Mononuclear cell (primary cell): ENCODE data around the gene EPHA8. TPM values are rescaled to one million over a fixed set of nuclear protein-coding genes. Genes with fewer than 3 reads are reported as not detected.

ENCODE experiments used
- H3K27me3 ChIP-seq: 2 replicates; pipeline ENCODE4 v1.6.0; 2011; ENCODE audit warnings: low read length, control low read depth; ENCODE audit not compliant: insufficient read depth
- H3K4me1 ChIP-seq: 2 replicates; pipeline ENCODE4 v1.5.1; 2011; ENCODE audit warnings: mild to moderate bottlenecking, low read length, control low read depth; ENCODE audit not compliant: insufficient read depth
- H3K4me3 ChIP-seq: 2 replicates; pipeline ENCODE4 v1.5.1; 2011; ENCODE audit warnings: mild to moderate bottlenecking, low read length, moderate library complexity
- H3K9me3 ChIP-seq: 2 replicates; pipeline ENCODE4 v1.5.1; 2011; ENCODE audit warnings: low read depth, mild to moderate bottlenecking, control low read depth, low read length
- total RNA-seq: library from RNA; depleted of rRNA; stranded (reverse); fragments of >200 nt; gene quantifications from one replicate; pipeline ENCODE4 v1.2.3, GENCODE V29; 2012

EPHA8 gene
- total RNA-seq, result not detected

DNA sequence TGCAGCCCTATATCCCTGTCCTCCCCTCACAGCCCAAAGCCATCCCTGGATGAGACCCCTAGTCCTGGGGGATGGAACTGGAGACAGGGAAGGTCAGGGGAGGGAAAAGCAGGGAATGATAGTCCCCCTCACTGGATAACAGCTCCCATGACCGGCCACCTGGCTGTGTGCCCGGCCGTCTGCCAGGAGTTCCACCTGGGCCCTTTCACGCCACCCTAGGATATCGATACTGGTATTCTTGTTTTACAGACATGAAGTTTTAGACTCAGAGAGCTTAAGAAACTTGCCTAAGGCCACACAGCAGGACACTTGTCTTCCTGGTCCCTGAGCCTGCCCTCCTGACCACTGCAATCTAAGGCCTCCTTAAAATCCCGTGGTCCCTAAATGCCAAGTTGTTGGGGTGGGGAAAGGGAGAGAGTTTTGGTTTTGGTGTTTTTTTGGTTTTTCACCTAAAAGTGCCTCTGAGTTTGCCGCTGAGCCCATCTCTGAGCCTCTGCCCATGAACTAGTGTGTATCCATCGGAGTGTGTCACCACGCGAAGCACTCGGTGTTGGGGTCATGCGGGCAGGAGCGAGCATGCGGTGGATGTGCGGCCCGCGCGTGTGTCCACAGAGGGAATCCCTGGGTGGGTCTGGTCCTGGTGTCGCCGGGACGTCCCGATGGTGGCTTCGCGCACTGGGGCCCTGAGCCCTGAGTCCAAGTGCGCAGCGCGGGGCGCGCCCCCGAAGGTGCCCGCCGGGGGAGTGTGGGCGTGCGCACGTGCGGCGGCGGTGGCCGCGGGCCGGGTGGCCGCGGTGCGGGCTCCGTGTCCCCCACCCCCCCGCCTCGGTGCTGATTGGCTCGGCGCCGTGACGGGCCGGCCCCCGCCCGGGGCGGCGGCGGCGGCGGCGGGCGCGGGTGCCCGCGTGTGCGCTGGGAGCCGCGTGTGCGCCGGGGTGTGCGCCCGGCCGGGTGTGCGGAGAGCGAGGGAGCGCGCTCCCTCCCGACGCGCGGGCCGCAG, at the start of gene EPHA8:
Gene EPHA8, plus strand, starts transcription at position 906 of the 1,000 bp plus-strand sequence. CDS start 147 bp downstream, outside the sequence.
- peaks cover 15% of the 10 kb centered on the region for H3K27me3 ChIP-seq
- H3K4me3 ChIP-seq, result no peak within 1 kb of the TSS
- H3K4me1 ChIP-seq, result no peaks in the 10 kb centered on the region
- H3K9me3 ChIP-seq, result no peaks in the 10 kb centered on the region

DNA sequence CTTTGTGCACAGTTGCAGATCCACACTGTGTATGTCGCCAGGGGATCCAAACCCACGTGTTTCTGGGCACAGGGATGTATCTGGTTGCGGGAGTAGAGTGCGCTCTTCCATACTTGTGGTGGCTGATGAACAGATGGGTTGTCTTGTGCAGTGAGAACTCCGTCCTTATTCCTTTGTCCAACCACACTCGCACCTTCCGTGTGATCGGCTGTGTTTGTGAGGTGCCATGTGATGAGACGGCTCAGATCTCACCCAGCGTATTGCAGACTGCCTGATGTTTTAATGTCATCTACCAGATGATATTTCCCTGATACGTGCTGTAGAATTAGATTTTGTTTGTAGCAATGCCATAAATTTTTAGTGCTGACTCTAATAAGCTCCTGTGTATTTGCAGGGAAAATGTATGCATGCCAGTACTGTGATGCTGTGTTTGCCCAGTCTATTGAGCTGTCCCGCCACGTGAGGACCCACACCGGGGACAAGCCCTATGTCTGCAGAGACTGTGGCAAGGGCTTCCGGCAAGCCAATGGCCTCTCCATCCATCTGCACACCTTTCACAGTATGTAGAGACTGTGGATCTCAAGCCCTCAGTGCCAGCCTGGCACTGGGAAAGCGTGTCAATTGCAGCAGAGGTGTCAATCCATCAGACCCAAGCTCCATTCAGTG, 46.2 kb upstream of the EPHA8 start:
- no peaks in the 10 kb centered on the region for H3K9me3 ChIP-seq
- H3K27me3 ChIP-seq, result no peaks in the 10 kb centered on the region
- no peaks in the 10 kb centered on the region for H3K4me1 ChIP-seq
- no peak overlapping the region for H3K4me3 ChIP-seq

DNA sequence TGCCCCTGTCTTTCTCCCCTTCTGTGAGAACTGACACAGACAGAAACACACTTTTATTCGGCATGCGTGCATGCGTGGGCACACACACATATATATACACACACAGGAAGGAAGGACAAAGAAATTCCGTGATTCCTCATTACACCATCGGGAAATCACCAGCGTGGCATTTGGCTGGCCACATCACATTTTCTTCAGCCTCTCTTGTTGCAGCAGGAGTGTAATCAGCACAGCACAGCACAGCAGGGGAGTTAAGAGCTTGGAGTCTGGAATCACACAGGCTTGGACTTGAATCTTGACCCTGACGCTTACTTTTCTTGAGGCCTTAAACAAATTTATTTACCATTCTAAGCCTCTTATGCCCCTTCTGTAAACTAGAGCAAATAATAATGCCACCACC, 45.3 kb upstream of the EPHA8 start:
- H3K4me3 ChIP-seq, result no peak overlapping the region
- no peaks in the 10 kb centered on the region for H3K9me3 ChIP-seq
- no peaks in the 10 kb centered on the region for H3K4me1 ChIP-seq
- no peaks in the 10 kb centered on the region for H3K27me3 ChIP-seq

DNA sequence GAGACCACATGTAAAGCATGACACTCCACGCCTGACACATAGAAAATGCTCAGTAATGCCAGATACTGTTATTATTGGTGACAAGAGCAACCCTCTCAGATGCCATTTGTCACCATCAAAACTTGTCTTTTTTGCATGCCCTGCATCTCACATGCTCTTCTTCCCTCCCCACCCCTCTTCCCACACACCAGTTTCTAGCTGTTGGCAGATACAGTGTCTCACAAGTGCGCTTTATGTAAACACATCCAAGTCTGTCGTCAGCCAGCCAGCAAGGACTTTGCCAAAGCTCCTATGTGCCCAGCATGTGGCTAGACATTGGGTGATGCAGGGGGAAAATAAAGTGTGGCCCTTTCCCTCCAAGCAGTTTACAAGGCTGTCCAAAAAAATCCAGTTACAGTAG, 44.9 kb upstream of the EPHA8 start:
- Histone ChIP-seq H3K9me3 (no peaks in the 10 kb centered on the region), H3K4me1 (no peaks in the 10 kb centered on the region), H3K4me3 (no peak overlapping the region), H3K27me3 (no peaks in the 10 kb centered on the region)

DNA sequence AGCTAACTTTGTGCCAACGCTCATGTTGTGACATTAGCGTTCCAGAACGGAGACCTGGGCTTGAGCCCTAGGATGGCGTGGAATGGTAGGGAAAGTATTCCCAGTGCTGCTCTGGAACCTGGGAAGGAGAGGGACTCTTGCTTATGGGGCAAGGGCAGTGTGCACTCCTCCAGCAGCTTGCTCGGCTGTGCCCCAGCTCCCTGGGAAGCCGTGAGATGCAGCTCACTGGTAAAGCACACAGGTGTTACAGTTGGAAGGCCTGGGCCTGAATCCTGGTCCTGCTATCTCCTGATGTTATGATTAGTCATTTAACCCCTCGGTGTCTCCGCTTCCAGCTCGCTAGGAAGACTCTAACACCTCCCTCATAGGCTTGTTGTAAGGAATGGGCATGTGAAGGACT, 42.4 kb upstream of the EPHA8 start:
- H3K4me3 ChIP-seq, result no peak overlapping the region
- no peaks in the 10 kb centered on the region for H3K27me3 ChIP-seq
- H3K9me3 ChIP-seq, result no peaks in the 10 kb centered on the region
- H3K4me1 ChIP-seq, result no peaks in the 10 kb centered on the region

DNA sequence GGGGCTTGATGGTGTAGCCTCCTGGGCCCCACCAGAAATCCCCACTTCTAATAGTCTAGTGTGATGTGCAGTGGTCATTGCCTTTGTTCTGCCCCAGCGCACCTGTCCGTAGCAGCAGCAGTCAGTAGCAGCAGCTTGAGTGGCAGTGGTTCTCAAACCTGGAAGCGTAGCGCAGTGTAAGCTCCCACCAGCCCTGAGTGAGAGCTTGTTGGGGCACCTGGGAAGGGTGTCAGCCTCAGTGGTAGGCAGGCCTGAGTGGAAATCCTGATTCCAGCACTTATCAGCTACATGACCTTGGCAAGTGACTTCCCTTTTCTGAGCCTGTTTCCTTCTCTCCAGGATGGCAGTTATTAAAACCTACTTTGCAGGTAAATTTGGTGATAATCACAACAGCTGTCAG, 41.6 kb upstream of the EPHA8 start:
- H3K9me3 ChIP-seq, result no peaks in the 10 kb centered on the region
- H3K27me3 ChIP-seq, result no peaks in the 10 kb centered on the region
- H3K4me1 ChIP-seq, result no peaks in the 10 kb centered on the region
- H3K4me3 ChIP-seq, result no peak overlapping the region

DNA sequence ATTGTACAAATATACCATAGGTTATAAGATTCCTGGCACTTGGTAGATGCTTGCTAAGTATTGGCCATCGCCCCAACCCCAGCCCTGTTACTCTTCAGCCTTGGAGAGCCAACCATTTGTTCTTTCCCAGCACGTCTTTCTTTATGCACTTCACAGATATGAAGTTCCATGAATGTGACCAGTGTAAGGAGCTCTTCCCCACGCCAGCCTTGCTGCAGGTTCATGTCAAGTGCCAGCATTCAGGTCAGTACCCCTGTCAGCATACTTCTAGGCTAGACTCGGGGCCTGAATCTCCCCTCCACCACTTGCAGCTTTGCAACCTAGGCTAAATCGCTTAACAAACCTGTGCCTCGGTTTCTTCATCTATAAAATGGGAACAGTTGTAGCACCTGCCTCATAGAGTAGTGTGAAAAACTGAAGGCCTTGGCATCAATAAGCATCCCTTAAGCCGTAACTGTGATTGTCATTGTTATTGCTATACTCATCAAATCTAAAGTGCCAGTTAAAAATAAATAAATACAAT, 41.0 kb upstream of the EPHA8 start:
- no peaks in the 10 kb centered on the region for H3K9me3 ChIP-seq

DNA sequence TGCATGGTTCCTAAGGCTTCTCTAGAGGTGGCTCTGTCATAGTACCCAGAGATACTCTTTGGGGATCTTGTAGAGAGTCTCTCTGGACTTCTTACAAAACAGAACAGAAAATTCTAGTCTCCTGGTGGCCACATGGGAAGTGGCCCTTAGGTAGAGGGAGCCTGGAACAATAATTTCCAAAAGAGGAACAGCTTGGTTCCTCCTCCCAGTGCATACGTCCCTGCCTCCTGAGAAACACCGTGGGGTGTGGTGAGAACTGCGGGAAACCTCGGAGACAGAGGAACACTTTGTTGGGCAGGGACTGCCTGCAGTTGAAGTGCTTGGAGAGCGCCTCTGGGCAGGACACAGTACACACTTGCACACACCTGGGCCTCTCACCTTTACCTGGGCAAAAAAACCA, 38.8 kb upstream of the EPHA8 start:
- Histone ChIP-seq H3K4me1 (no peaks in the 10 kb centered on the region), H3K9me3 (no peaks in the 10 kb centered on the region), H3K27me3 (no peaks in the 10 kb centered on the region)

More for the DNA sequence above, 41.0 kb upstream of the EPHA8 start:
- Histone ChIP-seq H3K27me3 (no peaks in the 10 kb centered on the region), H3K4me3 (no peak overlapping the region), H3K4me1 (no peaks in the 10 kb centered on the region)

DNA sequence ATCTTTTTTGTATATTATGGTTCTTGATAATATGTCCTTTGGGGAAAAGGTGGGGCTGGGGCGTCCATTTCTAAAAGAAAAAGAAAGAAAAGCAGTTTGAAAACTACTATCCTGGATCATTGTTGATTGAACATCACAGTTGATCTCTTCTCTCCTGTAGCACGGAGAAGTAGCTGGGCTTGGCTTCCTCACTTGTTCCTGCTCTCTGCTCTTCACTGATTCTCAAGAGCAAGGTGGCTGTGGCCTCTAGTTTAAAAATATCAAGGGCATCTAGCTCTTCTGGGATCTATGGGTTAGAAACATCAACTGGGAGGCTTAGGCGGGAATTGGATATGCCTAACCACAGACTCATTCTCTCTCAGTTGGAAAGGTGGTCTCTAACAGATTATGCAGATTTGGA, 38.1 kb upstream of the EPHA8 start:
- no peaks in the 10 kb centered on the region for H3K4me1 ChIP-seq

More for the DNA sequence above, 38.8 kb upstream of the EPHA8 start:
- H3K4me3 ChIP-seq, result no peak overlapping the region

DNA sequence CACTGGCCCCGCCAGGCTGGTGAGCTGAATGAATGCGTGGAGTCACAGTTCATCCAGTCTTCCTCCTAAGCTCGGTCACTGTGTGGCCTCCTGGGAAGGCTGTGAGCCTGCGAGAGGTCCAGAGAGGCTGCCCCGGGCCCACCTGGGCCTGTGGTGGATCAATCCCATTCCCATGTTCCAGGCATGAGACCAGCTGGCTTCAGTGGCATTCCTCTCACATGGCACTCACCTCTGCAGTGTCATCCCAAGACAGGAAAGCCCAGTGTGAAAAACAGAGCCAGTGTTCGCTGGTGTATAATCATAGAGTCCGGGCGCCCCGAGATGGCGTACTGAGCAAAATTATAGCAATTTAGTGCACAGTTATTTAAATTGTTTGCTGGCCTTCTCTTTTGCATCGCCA, 37.6 kb upstream of the EPHA8 start:
- no peaks in the 10 kb centered on the region for H3K27me3 ChIP-seq
- no peaks in the 10 kb centered on the region for H3K9me3 ChIP-seq
- no peak overlapping the region for H3K4me3 ChIP-seq
- no peaks in the 10 kb centered on the region for H3K4me1 ChIP-seq

More for the DNA sequence above, 38.1 kb upstream of the EPHA8 start:
- Histone ChIP-seq H3K27me3 (no peaks in the 10 kb centered on the region), H3K4me3 (no peak overlapping the region), H3K9me3 (no peaks in the 10 kb centered on the region)

DNA sequence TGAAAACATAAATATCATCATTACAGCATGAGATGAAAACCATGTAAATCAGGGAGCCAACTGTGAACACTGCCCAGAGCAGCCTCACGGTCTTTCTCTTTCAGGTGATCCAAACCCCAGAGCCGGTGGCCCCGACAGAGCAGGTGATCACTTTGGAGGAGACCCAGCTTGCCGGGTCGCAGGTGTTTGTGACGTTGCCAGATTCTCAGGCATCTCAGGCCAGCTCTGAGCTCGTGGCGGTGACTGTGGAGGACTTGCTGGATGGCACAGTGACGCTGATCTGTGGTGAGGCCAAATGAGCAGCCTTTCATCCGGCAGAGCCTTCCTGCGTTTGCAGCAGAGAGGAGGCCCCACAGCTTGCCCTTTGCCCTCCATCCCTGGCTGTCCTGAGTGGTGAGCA, 37.2 kb upstream of the EPHA8 start:
- Histone ChIP-seq H3K4me1 (no peaks in the 10 kb centered on the region), H3K4me3 (no peak overlapping the region), H3K9me3 (no peaks in the 10 kb centered on the region), H3K27me3 (no peaks in the 10 kb centered on the region)

DNA sequence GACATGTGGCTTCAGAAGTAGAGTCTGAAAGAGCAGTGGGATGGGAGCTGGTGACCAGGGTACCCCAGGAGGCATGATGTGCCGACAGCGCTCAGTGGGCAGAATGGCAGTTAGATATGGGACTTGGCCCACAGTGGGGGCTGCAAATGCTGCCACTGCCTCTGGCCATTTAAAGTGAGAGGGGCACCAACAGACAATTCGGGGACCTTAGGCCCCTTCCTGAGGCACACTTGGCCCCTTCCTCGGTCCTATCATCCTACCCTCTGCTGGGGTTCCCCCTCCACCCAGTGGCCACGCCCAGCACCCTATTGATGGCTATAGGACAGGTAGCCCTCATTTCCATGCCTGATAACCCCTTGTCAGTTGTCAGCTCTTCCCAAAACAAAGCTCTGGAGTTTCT, 36.6 kb upstream of the EPHA8 start:
- no peak overlapping the region for H3K4me3 ChIP-seq
- H3K27me3 ChIP-seq, result no peaks in the 10 kb centered on the region
- no peaks in the 10 kb centered on the region for H3K4me1 ChIP-seq
- no peaks in the 10 kb centered on the region for H3K9me3 ChIP-seq

DNA sequence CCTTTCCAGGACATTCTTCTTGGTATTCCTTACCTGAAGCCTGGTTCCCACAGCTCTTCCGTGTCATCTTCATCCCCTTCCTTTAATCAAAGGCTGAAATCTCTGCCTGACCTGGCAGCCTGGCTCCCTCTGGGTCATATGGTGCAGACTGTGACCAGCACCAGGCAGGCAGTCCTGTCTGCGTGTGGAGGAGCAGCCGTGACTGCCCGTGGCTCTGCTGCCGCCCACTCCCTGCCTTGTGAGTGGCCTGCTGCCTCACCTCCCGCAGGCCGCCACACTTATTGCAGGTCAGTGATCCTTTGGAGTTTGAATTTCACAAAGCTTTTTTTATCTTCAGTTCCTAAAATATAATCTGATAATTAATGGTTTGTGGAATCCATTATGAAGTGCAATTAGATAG, 36.2 kb upstream of the EPHA8 start:
- no peak overlapping the region for H3K4me3 ChIP-seq
- H3K4me1 ChIP-seq, result no peaks in the 10 kb centered on the region
- H3K27me3 ChIP-seq, result no peaks in the 10 kb centered on the region
- no peaks in the 10 kb centered on the region for H3K9me3 ChIP-seq

DNA sequence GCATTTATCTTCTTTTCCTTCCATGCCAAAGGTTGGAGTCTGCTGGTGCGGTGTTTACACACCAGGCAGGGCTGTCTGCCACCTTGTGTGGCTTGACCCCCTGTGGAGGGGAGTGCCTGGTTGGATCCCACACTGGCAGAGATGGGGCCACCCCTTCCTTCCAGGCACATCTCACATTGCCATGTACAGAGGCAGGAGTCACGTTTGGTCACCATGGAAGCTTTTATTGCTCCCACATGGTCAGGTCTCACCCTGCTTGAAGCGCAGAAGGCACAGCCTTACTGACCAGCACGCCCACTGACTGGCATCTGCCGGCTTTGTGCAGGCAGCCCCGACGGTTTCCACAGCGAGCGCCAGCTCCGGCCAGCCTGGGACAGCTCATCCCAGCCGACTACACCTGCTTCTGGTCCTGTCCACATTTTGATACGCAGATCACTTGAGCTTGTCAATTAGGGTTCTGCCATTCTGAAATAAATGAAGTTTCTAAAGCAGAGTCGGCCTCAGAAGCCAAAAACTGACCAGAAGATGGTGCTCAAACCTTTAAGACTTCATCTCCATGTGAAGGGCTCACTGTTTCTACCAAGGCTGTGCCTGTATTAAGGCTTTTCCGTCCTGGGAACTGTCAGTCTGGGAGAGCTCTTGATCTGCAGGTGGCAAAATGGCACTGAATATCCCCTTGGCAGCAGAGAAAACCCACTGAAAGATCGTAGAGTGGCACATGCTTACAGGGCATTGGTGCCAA, 35.6 kb upstream of the EPHA8 start:
- H3K4me3 ChIP-seq, result no peak overlapping the region
- H3K4me1 ChIP-seq, result no peaks in the 10 kb centered on the region
- no peaks in the 10 kb centered on the region for H3K27me3 ChIP-seq
- H3K9me3 ChIP-seq, result no peaks in the 10 kb centered on the region

DNA sequence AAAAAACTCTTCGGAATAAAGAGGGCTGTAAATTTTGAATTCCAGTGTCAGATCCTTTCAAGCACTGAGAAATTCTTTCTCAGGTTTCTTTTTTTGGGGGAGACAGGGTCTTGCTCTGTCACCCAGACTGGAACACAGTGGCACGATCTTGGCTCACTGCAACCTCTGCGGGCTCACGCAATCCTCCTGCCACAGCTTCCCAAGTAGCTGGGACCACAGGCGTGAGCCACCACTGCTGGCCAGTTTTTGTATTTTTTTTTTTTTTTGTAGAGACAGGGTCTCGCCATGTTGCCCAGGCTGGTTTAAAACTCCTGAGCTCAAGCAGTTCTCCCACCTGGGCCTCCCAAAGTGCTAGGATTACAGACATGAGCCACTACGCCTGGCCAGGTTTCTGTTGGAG, 34.8 kb upstream of the EPHA8 start:
- no peak overlapping the region for H3K4me3 ChIP-seq
- no peaks in the 10 kb centered on the region for H3K9me3 ChIP-seq
- no peaks in the 10 kb centered on the region for H3K4me1 ChIP-seq
- H3K27me3 ChIP-seq, result no peaks in the 10 kb centered on the region
